NCI-H1105 (cell line): Measurements from ENCODE around the gene OTOG.

ENCODE experiments used
- DNase-seq: peaks from one replicate; lab custom pipeline; 2025; lab: John Stamatoyannopoulos, UW

Gene OTOG

DNA sequence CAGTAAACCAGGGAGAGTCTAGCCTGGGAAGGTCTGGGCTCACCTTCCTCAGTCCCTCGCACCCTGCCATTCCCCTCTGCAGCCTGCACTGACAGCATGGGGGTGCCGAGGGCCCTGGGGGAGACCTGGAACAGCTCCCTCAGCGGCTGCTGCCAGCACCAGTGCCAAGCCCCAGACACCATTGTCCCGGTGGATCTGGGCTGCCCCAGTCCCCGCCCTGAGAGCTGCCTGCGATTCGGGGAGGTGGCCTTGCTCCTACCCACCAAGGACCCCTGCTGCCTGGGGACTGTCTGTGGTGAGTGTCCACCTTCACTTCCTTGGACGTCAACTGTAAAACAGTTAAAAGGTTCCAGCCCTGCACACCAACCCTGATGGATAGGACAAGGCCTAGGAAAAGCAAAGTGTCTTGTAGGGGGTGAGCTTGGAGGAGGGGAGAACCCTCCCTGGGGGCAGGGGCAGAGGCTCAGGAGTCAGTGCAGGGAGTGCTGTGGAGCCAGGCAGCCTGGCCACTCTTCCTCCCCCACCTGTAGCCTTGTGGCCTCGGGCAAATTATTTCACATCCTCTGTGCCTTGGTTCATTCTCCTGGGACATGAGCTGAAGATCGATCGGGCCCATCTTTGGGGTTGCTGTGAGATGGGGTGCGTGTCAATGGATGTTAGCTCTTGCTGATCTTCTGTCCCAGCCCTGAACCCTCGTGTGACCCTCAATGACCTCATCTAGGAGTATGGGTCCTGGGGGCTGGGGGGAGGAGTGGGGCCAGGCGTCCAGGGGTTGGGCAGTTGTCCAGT, 87.1 kb downstream of the OTOG start:
- DNase-seq: no peak

DNA sequence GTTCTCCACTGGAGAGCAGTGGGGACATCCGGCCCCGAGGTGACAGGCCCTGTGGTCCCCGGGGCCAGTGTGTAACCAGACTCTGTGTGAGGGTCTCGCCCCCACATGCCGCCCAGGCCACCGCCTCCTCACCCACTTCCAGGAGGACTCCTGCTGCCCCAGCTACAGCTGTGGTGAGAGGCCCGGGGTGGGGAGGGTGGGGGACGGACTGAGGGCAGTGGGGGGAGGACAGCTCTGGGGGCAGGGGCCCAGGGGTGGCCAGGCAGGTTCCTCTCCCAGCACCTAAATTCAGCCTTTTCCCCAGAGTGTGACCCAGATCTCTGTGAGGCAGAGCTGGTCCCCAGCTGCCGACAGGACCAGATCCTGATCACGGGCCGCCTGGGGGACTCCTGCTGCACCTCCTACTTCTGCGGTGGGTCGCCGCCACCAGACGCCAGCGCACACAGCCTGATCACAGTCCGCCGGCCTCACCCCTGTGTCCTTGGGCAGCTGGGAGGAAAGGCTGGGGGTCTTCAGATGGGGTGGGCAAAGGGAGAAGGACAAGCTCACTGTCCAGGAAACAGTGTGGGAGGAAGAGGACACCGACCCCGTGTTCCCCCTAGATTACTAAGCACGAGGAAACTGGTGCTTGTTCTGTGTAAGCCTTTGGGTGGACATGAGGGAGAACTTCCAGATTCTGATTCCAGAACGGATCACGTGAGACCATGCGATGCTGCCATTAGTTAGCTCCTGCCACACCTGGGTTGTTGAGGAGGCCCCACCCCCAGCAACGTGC, 87.9 kb downstream of the OTOG start:
- no peak for DNase-seq

DNA sequence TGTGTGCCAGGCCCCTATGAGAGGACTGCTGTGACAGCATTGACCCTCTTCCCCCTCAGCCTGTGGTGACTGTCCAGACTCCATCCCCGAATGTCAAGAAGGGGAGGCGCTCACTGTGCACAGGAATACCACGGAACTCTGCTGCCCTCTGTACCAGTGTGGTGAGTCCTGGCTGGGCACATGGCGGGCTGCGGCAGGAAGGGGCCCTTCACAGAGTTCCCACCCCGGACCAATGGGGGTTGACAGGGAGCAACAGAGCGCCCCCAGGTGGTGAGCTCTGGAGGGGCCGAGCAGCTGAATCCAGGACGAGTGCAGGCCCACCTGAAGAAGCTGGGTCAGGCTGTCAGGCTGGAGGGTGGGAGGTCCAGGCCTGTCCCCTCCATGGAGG, 88.5 kb downstream of the OTOG start:
- DNase-seq: no peak

DNA sequence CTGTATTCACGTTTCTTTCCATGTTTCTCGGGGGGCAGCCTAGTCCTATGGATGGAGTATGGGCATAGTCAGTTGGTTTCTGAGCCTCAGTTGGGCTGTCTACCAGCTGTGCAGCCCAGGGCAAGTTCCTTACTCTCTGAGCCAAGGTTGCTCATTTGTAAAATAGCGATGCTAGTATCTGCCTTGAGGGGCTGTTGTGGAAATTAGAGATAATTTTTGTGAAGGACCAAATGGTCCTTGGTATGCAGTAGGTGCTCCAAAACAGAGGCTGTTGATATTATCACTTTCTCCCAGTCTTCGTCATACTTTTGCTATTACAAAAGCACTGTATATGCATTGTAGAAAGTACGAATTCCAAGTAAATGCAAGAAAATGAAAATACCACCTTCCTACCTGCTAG, 89.7 kb downstream of the OTOG start:
- no peak for DNase-seq

DNA sequence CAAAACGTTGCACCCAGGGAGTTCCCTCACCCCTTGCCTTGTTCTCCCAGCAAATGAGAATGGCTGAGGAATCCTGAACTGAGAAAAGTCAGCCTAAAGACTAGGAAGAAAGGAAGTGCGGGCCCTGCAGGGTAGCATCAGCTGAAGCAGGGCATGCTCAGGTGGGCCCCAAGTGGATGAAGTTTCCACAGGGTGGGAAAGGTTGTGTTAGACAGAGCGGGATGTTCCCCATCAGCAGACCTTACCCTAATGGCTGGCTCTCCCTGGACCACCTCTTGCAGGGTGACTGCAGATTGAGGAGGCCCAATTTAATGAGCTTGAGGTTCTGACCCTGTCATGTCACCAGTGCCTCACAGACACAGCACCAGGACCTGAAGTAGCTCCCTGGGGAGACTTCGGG, 90.8 kb downstream of the OTOG start:
- DNase-seq: no peak

DNA sequence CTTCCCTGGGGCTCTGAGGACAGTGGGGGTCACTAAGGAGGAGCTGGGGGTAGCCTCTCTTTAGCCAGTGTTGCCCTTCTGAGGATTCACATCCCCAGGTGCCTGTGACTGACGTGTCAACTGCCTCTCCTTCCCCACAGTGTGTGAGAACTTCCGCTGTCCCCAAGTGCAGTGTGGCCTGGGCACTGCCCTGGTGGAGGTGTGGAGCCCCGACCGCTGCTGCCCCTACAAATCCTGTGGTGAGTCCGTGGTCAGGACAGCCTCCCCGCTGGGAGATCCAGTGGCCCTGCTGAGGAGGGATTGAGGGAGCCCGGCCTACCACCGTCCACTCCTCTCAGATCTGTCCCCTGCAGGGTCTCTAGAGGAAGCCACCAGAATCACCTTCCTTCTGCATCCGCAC, 91.3 kb downstream of the OTOG start:
- DNase-seq: no peak

DNA sequence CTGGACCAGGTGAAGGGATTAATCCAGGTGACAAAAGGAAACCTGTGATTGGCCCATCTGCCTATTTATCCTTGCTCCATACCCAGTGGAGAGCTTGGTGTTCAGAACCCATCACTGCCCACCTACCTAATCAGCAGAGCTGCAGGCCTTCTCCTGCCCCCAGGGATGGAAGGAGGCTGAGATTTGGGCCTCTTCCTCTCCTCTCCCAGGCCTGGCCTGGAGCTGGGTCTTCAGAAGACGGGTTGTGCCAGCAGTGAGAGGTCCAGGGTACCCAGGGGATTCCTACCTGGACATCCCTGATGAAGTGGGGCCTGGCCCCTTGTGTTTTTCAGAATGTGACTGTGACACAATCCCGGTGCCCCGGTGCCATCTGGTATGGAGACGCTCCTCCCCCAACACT, 92.0 kb downstream of the OTOG start:
- no peak for DNase-seq

DNA sequence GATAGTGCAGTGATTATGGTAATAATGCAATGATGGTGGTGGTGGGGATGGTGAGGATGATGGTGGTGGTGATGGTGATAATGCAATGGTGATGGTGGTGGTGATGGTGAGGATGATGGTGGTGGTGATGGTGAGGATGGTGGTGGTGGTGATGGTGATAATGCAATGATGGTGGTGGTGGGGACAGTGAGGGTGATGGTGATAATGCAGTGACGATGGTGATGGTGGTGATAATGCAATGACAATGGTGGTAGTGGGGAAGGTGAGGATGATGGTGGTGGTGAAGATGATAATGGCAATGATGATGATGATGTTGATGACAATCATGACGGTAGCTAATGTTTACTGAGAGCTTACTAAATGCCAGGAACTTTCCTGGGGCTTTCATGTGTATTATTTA, 92.7 kb downstream of the OTOG start:
- no peak for DNase-seq

DNA sequence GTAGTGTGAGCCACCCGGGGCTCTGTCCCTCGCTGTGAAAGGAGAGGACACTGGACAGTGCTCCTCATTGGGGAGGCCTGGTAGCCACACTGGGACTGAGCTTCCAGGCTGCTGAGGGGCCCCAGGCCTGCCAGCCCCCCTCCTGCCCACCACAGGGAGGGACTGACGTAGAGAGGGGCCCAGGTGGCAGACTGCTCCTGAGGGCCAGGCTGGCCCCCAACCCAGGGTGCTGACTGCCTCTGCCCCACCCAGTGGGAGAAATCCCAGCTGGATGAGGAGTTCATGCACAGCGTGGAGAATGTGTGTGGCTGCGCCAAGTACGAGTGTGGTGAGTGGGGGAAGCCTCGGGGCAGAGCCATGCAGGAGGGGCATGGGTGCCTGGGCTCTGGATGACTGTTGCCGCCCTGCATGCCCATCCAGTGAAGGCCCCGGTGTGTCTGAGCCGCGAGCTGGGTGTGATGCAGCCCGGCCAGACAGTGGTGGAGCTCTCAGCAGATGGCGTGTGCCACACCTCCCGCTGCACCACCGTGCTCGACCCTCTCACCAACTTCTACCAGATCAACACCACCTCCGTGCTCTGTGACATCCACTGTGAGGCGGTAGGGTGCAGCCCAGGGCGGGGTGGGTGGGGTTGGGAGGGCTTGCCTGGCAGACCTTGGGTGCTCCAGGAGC, 93.6 kb downstream of the OTOG start:
- DNase-seq: no peak

DNA sequence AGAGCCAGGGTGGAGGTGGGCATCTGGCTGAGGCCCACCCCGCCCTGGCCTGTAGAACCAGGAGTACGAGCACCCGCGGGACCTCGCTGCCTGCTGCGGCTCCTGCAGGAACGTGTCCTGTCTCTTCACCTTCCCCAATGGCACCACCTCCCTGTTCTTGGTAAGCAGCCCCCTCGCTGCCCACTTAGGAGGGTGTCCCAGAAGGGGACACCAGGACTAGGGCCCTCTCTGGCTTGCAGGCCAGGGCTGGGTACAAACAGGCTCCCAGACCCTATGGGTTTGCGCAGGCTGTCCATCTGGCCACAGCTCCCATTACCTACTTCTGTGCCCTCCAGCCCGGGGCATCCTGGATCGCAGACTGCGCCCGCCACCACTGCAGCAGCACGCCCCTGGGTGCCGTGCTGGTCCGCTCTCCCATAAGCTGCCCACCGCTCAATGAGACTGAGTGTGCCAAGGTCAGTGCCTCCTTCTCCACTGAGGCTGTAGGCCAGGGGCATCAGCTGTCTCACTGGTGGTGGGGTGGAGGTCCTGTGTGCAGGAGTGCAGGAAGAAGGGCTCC, 94.8 kb downstream of the OTOG start:
- DNase-seq: no peak

DNA sequence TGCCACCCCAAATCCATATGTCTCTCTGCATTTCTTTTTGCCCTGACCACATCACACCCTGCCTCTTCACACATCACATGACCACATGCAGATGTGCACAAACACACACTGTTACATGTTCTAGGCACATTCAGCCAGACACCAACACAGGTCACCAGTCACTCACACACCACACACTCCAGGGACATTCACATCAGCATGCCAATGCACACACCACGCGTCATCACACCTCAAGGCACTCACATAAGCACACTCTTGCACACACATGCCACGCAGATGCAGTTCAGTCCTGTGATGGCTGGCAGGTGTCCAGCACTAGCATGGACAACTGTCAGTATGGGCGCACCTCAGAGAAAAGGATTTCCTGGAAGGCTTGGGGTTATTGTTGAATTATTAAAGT, 95.3 kb downstream of the OTOG start:
- no peak for DNase-seq

DNA sequence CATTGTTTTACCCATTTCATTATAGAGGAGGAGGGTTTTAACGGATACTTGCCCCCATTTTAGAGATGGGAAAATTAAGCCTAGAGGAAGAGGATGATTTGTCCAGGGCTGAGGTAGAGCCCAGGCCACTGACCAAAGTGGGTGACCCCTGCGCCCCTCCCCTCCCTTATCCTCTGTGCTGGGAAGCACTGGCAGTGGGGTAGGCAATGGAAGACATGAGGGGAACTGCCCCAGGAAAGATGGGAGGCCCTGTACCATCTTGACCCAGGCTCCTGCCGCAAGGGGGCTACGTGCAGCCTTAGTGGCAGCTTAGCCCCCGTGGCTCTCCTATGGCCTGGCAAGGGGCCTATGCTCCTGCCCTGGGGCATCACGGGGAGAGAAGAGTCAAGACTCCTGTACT, 95.9 kb downstream of the OTOG start:
- DNase-seq: no peak

DNA sequence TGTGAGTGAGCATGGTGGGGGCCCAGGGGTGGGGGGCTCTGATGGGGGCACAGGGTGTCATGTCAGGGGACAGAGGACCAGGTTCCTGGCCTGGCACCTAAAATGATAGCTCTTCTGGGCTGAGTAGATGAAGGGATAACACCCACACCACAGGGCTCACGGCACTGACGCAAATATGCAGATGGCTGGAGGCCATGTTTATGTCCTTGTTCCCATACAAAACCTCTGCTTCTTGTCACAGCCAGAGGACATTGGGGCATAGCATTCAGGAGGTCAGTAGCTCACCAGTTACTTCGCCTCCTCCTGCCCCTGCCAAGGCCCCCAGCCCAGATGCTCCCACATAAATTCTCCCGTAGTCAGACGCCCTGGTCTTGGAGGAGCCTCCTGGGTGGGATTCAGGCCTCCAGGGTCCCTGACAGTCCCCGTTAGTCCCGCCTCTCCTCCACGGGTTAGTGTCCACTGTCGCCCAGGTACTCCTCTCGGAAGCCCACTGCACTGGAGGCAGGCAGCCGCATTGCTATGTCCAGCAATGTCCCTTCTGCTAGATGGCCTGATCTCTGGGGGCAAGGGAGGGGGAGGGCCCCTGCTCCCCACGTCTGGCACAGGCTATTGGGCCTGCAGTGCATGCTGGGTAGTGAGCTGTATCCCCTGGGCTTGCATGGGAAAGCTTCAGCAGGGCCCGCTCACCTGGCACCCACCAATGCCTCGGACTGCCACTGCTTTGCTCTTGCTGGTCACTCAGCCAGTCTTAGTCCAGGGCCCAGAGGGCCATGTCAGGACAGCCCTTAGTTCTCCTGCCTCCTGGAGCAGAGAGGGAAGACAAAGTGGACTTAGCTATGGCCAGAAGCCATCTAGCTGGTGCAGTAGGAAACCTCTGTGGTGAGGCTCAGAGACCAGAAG, 96.7 kb downstream of the OTOG start:
- no peak for DNase-seq

DNA sequence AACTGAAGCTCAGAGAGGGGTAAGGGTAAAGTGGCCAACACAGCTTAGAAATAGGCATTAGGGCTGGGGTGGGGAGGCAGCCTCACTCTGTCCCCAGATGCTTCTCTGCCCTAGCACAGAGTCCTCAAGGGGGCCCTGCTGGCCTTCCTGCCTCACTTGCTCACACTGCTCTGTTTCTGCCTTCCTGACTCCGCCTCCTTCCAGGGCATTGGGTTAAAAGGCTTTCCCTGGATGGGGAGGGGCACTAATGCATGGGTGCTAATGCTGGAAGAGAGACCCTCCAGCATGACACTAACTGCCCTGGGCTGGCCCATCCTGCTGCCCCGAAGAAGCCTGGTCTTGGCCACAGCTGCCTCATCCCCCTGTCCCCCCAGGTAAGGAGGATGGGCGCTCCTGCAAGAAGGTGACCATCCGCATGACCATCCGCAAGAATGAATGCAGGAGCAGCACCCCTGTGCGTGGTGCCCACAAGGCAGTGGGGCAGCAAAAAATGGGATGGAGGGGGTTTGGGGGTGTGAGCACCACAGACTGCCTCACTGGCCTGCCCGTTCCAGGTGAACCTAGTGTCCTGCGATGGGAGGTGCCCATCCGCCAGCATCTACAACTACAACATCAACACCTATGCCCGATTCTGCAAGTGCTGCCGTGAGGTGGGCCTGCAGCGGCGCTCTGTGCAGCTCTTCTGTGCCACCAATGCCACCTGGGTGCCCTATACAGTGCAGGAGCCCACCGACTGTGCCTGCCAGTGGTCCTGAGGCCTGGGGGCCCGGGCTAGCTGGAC, 98.3 kb downstream of the OTOG start:
- DNase-seq: no peak

DNA sequence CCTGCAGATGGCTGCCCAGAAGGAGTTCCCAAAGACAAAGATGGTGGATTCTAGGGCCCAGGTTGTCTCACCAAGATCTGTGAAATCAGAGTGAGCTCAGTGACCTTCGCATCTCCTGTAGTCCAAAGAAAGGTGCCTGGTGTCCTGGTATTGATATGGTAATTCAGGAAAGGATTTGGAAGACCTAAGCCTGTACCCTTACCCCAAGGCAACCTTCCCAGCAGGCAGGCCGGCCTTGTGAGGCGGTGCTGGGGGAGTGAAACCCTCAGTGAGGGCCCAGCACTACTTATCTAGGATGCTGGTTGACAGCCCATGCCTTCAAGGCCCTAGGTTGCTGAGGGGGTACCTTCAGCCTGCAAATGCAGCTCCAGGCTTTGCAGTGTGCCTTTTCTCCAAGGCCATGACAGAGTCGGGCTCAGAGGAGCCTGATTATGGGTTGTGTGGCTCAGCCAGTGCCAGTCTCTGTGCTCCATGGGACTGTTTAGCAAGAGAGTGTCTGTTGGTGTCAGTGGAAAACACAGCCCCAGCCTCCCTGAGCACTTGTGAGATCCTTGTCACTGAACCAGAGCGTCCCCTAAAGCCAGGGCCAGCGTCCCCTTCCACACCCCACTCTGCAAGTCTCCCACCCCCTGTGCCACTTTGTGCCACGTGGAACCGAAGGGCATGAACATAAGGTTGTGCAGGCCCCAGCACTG, 99.5 kb downstream of the OTOG start:
- DNase-seq: no peak

DNA sequence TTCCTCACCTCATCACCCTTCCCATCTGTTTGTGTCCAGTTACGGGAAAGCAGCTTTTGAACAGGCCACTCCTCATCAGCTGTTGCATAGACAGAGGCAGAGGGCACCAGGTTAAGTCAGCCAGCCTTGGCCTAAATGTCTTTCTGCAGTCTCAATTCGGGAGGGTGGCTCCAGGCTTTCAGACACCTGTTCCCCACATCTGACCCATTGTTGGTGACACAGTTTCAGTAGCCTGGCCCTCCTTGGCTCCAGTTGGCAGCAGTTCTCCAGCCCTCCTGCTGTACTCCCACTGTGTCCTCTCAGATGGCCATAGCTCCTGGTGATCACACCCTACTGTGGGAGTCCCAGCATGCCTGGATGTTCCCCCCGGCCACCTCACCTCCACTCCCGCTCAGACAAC, 101.5 kb downstream of the OTOG start:
- no peak for DNase-seq

DNA sequence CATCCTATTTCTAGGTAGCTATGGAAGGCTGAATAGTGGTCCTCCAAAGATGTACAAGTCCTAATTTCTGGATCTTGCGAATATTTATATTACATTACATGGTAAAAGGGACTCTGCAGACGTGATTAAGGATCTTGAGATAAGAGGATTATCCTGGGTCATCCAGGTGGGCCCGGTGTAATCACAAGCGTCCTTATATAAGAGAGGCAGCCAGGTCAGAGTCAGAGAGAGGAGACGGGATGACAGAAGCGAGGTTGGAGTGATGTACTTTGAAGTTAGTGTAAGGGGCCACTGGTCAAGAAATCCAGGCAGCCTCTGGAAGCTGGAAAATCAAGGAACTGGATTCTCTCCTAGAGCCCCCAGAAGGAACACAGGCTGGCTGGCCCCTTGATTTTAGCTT, 102.2 kb downstream of the OTOG start:
- DNase-seq: no peak

DNA sequence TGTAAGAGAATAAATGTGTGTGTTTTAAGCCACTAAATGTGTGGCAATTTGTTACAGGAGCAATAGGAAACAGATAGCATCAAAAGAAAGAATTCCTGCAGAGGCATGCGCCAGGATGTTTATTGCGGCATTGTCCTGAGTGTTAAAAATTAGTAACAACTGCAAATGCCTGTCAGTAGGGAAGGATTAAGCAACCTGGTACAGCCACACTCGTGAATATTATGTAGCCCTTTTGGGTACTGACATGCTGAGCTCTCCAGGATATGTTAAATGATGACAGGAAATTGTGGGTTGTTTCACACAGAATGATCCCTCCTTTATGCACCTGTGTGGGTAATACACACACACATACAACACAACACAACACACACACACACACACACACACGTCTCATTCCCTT, 102.6 kb downstream of the OTOG start:
- DNase-seq: no peak

DNA sequence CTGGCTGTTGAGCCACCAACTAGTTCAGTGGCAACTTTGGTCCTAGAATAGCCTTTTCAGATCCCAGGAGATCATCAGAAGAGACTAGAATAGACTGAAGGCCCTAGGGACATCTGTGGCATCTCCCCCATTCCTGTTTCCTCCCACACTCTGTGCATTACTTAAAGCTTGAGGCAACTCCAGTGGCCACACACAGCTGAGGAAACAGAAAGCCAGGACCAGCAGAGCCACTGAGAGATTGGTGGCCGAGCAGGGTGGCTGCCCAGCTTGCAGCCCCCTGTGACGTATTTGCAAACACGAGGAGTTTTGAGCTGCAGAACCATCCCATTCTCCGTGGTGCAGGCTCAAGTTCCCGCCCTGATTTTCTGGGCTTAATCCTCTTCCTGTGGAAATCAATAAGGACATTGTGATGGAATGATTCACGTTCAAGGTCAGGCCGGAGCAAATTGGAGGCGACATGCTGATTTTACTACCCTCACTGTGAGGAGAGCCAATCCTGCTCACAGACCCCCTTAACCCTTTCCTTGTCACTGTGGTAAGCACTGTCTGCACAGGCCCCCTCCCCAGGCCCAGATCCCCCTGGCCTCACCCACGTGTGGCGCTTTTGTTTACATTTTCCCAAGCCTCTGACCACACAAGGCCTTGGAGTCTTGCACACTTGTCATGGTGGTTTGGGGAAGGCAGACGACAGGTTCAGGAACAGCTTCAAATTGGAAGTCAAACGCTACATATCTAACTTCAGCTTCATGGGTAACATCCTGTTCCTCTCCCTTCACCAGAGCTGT, 103.3 kb downstream of the OTOG start:
- no peak for DNase-seq

DNA sequence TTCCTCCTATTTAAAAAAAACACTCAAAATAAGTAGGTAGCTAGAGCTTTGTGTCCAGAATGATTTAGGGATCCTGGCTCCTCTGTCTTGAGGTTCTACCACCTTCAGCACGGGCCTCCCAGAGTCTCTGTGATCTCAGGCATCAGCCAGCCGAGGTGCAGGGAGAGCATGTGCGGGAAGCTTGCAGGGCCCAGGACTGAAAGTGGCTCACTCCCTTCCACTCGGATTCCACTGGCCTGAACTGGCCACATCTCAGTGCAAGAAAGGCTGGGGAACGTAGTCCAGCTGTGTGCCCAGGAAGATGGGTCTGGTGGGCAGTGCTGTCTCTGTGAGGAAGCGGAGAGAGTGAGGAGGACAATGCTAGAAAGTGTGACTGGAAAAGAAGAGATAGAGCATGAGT, 104.0 kb downstream of the OTOG start:
- no peak for DNase-seq
